Prostate gland (tissue), 2 donors: ENCODE data around the gene PPP1R13L. TPM values are rescaled to one million over a fixed set of nuclear protein-coding genes. Genes with fewer than 3 reads are reported as not detected.

Experiments
- DNase-seq: peaks from one replicate; pipeline ENCODE4 v3.0.0-alpha.2; 2019; ENCODE audit warnings: low spot score
- H3K27ac ChIP-seq, 2 donors: fragments of 200-600 bp; sonication (generic); 2 replicates each; pipeline ENCODE4 v1.5.1; 2017 to 2019
- H3K27me3 ChIP-seq: fragments of 200-600 bp; sonication (generic); replicated peaks from 2 replicates; pipeline ENCODE4 v1.5.1; 2019; ENCODE audit not compliant: insufficient read depth
- H3K36me3 ChIP-seq, 2 donors: fragments of 200-600 bp; sonication (generic); 1 replicate in 1 of 2; 2 replicates in 1 of 2; pipeline versions ENCODE4 v1.5.1 to v1.8.1; 2017 to 2019
- H3K4me1 ChIP-seq: fragments of 200-600 bp; sonication (generic); replicated peaks from 2 replicates; pipeline ENCODE4 v1.5.1; 2019
- H3K4me3 ChIP-seq, 2 donors: fragments of 200-600 bp; sonication (generic); 2 replicates each; pipeline ENCODE4 v1.5.1; 2017 to 2019
- H3K9me3 ChIP-seq: fragments of 200-600 bp; sonication (generic); 2 replicates; pipeline ENCODE4 v1.5.1; 2017
- POLR2A ChIP-seq: fragments of 450-650 bp; IDR thresholded peaks from one replicate; pipeline ENCODE4 v1.6.1; 2016; ENCODE audit warnings: antibody characterized with exemption, mild to moderate bottlenecking
- POLR2AphosphoS5 ChIP-seq: sonication (generic); formaldehyde crosslinking; IDR thresholded peaks from one replicate; pipeline ENCODE4 v1.6.1; 2017; ENCODE audit warnings: antibody characterized with exemption
- WGBS: methylation state at CpG from one replicate; pipeline ENCODE4 v1.1.5; 2018; 5-methylcytosine and 5-hydroxymethylcytosine counted together
- intact Hi-C: fragments of 100-400 bp; cut with DNase I; formaldehyde crosslinking; loops from one replicate; pipeline ENCODE4 v1.14.2; 2022
- total RNA-seq, 2 donors: library from RNA; depleted of rRNA; stranded (reverse); fragments of >200 nt; gene quantifications; one replicate each; pipeline ENCODE4 v1.1.0, GENCODE V29; 2016
- TF ChIP-seq, protein P1 (sequence below), 4 experiments: fragments of 200-600 bp in 2 of 4; fragments of 450-650 bp in 2 of 4; sonication (generic) in 2 of 4; IDR thresholded peaks; 1 replicate in 3 of 4; 2 replicates in 1 of 4; pipeline ENCODE4 v1.5.1; 2016 to 2019; ENCODE audit warnings: antibody characterized with exemption in 4 of 4, mild to moderate bottlenecking in 2 of 4, moderate library complexity in 2 of 4

PPP1R13L gene
- total RNA-seq, 2 donors from 2014 or later, result 56.1 to 60.3 TPM

GRCh38 chr19:45352914-45353796, 51.7 kb downstream of the PPP1R13L start:
- TF ChIP-seq, protein P1, sequence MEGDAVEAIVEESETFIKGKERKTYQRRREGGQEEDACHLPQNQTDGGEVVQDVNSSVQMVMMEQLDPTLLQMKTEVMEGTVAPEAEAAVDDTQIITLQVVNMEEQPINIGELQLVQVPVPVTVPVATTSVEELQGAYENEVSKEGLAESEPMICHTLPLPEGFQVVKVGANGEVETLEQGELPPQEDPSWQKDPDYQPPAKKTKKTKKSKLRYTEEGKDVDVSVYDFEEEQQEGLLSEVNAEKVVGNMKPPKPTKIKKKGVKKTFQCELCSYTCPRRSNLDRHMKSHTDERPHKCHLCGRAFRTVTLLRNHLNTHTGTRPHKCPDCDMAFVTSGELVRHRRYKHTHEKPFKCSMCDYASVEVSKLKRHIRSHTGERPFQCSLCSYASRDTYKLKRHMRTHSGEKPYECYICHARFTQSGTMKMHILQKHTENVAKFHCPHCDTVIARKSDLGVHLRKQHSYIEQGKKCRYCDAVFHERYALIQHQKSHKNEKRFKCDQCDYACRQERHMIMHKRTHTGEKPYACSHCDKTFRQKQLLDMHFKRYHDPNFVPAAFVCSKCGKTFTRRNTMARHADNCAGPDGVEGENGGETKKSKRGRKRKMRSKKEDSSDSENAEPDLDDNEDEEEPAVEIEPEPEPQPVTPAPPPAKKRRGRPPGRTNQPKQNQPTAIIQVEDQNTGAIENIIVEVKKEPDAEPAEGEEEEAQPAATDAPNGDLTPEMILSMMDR (IDR thresholded peaks at IDR 0.05), result no peak
- TF ChIP-seq POLR2A, result no peak
- no peak for TF ChIP-seq POLR2AphosphoS5
- H3K36me3 ChIP-seq, result no peaks in the 10 kb centered on the region
- no peaks in the 10 kb centered on the region for H3K27me3 ChIP-seq
- intact Hi-C loops, result no loop called here
- no peak overlapping the region for H3K4me3 ChIP-seq
- no peak for DNase-seq
- no peak overlapping the region for H3K27ac ChIP-seq
- H3K4me1 ChIP-seq, result no peaks in the 10 kb centered on the region
- H3K9me3 ChIP-seq, result no peaks in the 10 kb centered on the region
- WGBS, result 91% methylated on average over 20 of the region's 20 CpGs

DNA sequence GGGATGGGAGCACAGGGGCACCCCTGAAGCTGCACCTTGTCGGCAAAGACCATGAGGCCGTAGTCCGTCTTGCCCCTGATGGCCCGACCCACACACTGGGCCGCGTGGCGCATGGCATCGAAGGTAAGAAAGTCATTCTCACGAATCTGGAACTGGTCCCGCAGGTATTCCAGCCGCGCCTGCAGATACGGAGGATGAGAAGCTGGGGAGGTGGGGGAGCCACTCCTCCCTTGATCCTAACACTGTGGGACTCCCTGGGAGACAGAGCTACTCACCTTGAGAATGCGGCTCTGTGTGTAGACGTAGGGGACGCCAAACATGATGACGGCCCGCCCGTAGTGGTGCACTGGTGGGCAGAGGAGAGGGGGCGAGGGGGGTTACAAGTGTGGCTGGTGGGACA, 52.4 kb downstream of the PPP1R13L start:
- Histone ChIP-seq H3K4me1 (no peaks in the 10 kb centered on the region), H3K27ac (no peak overlapping the region), H3K4me3 (no peak overlapping the region), H3K27me3 (no peaks in the 10 kb centered on the region), H3K9me3 (no peaks in the 10 kb centered on the region), H3K36me3 (no peaks in the 10 kb centered on the region)
- DNase-seq, result no peak
- WGBS, result 82% methylated on average over 20 of the region's 20 CpGs
- intact Hi-C loops, result no loop called here
- TF ChIP-seq POLR2A (no peak), POLR2AphosphoS5 (no peak)
- TF ChIP-seq, protein P1 (IDR thresholded peaks at IDR 0.05), result no peak

DNA sequence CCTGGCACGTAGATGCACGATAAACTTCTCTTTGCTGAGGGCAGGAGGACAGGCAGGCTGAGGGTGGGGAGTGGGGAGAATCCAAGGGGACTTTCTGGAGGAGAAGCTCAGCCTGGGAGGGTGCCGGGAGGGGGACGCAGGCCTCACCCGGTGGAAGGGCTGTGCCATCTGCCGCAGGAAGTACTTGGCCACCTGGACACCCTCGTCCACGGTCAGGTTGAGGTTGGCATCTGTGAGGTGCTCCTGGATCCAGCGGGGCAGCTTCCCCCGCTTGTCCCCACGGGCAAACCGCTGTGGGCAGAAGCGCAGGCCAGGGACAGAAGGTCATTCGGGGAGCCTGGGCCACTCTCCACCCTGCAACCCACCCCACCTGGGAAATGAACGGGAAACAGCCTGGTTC, 52.8 kb downstream of the PPP1R13L start:
- Histone ChIP-seq H3K4me3 (no peak overlapping the region), H3K4me1 (no peaks in the 10 kb centered on the region), H3K27me3 (no peaks in the 10 kb centered on the region), H3K27ac (no peak overlapping the region), H3K36me3 (no peaks in the 10 kb centered on the region), H3K9me3 (no peaks in the 10 kb centered on the region)
- WGBS, result 88% methylated on average over 15 of the region's 15 CpGs
- intact Hi-C loops, result no loop called here
- no peak for DNase-seq
- TF ChIP-seq POLR2AphosphoS5 (no peak), POLR2A (no peak)
- TF ChIP-seq, protein P1 (IDR thresholded peaks at IDR 0.05), result no peak

DNA sequence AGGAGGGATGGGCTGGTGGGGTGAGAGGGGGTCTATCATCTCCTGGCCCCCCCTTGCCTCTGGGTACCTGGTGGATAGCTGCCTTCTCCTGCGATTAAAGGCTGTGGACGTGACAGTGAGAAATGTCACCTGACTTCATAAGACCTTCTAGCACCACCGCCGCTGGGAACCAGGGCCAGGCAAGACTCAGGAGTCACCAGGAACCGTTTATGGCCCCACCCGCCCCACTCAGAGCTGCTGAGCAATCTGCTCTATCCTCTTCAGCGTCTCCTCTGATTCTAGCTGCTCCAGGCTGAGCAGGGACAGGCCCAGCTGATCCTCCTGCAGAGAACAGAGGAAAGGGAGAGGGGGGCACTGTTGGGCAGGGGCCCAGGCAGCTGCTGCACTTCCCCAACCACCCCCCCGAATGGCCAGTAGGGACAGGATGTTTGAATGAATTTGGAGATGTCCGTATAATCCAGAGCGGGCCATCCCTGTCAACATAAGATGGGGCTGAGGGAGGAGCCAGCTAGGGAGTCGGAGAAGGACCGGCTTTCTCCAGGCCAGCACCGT, 53.4 kb downstream of the PPP1R13L start:
- no peaks in the 10 kb centered on the region for H3K36me3 ChIP-seq
- no peak overlapping the region for H3K27ac ChIP-seq
- H3K9me3 ChIP-seq, result no peaks in the 10 kb centered on the region
- TF ChIP-seq POLR2A (no peak), POLR2AphosphoS5 (no peak)
- TF ChIP-seq, protein P1 (IDR thresholded peaks at IDR 0.05), result no peak
- H3K27me3 ChIP-seq, result no peaks in the 10 kb centered on the region
- intact Hi-C loops, result no loop called here
- no peak for DNase-seq
- 74% methylated on average over 13 of the region's 13 CpGs for WGBS
- no peaks in the 10 kb centered on the region for H3K4me1 ChIP-seq
- no peak overlapping the region for H3K4me3 ChIP-seq
